HCT116 (cell line): ENCODE data around the gene CAMKMT. TPM values are rescaled to one million over a fixed set of nuclear protein-coding genes. Genes with fewer than 3 reads are reported as not detected.

Experiments
- ATAC-seq: fragments of 200-7000 bp; cut with Tn5 transposase; 2 replicates; pipeline ENCODE4 v1.9.1; 2020; ENCODE audit warnings: mild to moderate bottlenecking, moderate library complexity
- BruUV-seq: library from RNA; stranded (reverse); fragments of 400-500 nt; replicated peaks from 2 replicates; lab custom pipeline; 2021; lab: Mats Ljungman, UMichigan
- CTCF ChIA-PET: fragments of 300-600 bp; sonication (Branson Sonifier 250); formaldehyde crosslinking; loops from one replicate; lab custom pipeline; 2021; ENCODE audit warnings: antibody characterized with exemption; lab: Charles Lee
- POLR2A ChIA-PET: fragments of 300-600, 350-600 bp; sonication (Branson Sonifier 250); formaldehyde crosslinking; loops from one replicate; lab custom pipeline; 2021; ENCODE audit warnings: antibody characterized with exemption; lab: Charles Lee
- RAD21 ChIA-PET, 2 experiments: fragments of 300-600 bp; sonication (Branson Sonifier 250); formaldehyde crosslinking; loops; one replicate each; lab custom pipeline; 2023; ENCODE audit warnings: low total read pairs in 2 of 2; ENCODE audit not compliant: uncharacterized antibody in 2 of 2, unreplicated experiment in 2 of 2, low non-redundant PET in 1 of 2; lab: Charles Lee
- DNase-seq: peaks from one replicate; pipeline ENCODE4 v3.0.0-alpha.2; 2010; ENCODE audit warnings: low read depth, low spot score
- H2AFZ ChIP-seq: fragments of 200-600 bp; shearing (Covaris generic), sonication (generic); 2 replicates; pipeline ENCODE4 v1.6.1; 2017; ENCODE audit warnings: low read depth, mixed run types, mixed read lengths, antibody characterized with exemption, low read length; ENCODE audit not compliant: poor library complexity, severe bottlenecking
- H3K27ac ChIP-seq: 2 replicates; pipeline ENCODE4 v1.5.1; 2012; ENCODE audit warnings: low read depth, low read length
- H3K27me3 ChIP-seq: fragments of 200-600 bp; sonication (generic); 2 replicates; pipeline ENCODE4 v1.6.1; 2016; ENCODE audit warnings: mixed run types, low read length, mixed read lengths; ENCODE audit not compliant: insufficient read depth
- H3K36me3 ChIP-seq, 2 experiments: fragments of 200-500 bp in 1 of 2; fragments of 200-600 bp in 1 of 2; sonication (Bioruptor generic) in 1 of 2; sonication (generic) in 1 of 2; 2 replicates each; pipeline versions ENCODE4 v1.5.1 to v1.6.1; 2014 to 2016; ENCODE audit warnings: low read length in 2 of 2, inconsistent platforms in 1 of 2, mixed read lengths in 1 of 2, mixed run types in 1 of 2; ENCODE audit not compliant: insufficient read depth in 2 of 2, control insufficient read depth in 1 of 2
- H3K4me1 ChIP-seq, 2 experiments: fragments of 200-600 bp in 1 of 2; sonication (generic) in 1 of 2; 2 replicates each; pipeline versions ENCODE4 v1.5.1 to v1.6.1; 2012 to 2017; ENCODE audit warnings: low read length in 2 of 2, inconsistent platforms in 1 of 2, mild to moderate bottlenecking in 1 of 2, mixed read lengths in 1 of 2, mixed run types in 1 of 2, moderate library complexity in 1 of 2; ENCODE audit not compliant: insufficient read depth in 2 of 2, control insufficient read depth in 1 of 2
- H3K4me2 ChIP-seq: fragments of 200-600 bp; sonication (generic); 2 replicates; pipeline ENCODE4 v1.6.1; 2017; ENCODE audit warnings: mixed run types, low read length, mixed read lengths
- H3K4me3 ChIP-seq, 2 experiments: fragments of 200-600 bp in 1 of 2; sonication (generic) in 1 of 2; replicated peaks in 1 of 2; 2 replicates each; pipeline ENCODE4 v1.5.1; 2011 to 2016; ENCODE audit warnings: low read length in 2 of 2, control low read depth in 1 of 2, low read depth in 1 of 2, mild to moderate bottlenecking in 1 of 2, mixed read lengths in 1 of 2, mixed run types in 1 of 2
- H3K79me2 ChIP-seq: fragments of 200-600 bp; sonication (generic); 2 replicates; pipeline ENCODE4 v1.6.1; 2017; ENCODE audit warnings: mild to moderate bottlenecking, mixed run types, low read length, moderate library complexity, mixed read lengths; ENCODE audit not compliant: insufficient read depth
- H3K9ac ChIP-seq: fragments of 200-600 bp; sonication (generic); 2 replicates; pipeline ENCODE4 v1.6.1; 2016; ENCODE audit warnings: low read length, mixed read lengths
- H3K9me2 ChIP-seq: fragments of 200-600 bp; sonication (generic), shearing (Covaris generic); 2 replicates; pipeline ENCODE4 v1.6.1; 2017; ENCODE audit warnings: mixed run types, mild to moderate bottlenecking, moderate library complexity; ENCODE audit not compliant: insufficient read depth
- H3K9me3 ChIP-seq, 2 experiments: fragments of 200-500 bp in 1 of 2; fragments of 200-600 bp in 1 of 2; sonication (Bioruptor generic) in 1 of 2; sonication (generic) in 1 of 2; 2 replicates each; pipeline ENCODE4 v1.6.1; 2014 to 2017; ENCODE audit warnings: low read length in 2 of 2, mixed read lengths in 2 of 2, inconsistent platforms in 1 of 2, low read depth in 1 of 2, mild to moderate bottlenecking in 1 of 2, mixed run types in 1 of 2, moderate library complexity in 1 of 2; ENCODE audit not compliant: control insufficient read depth in 1 of 2, insufficient read depth in 1 of 2
- H4K20me1 ChIP-seq: fragments of 200-600 bp; sonication (generic), shearing (Covaris generic); 2 replicates; pipeline ENCODE4 v1.6.1; 2017; ENCODE audit warnings: mixed run types, mild to moderate bottlenecking, moderate library complexity; ENCODE audit not compliant: insufficient read depth
- CBX3 ChIP-seq: IDR thresholded peaks from 2 replicates; pipeline ENCODE4 v1.6.1; 2012; ENCODE audit warnings: low read depth
- CEBPB ChIP-seq: IDR thresholded peaks from 2 replicates; pipeline ENCODE4 v1.6.1; 2012; ENCODE audit warnings: low read depth
- EGR1 ChIP-seq: IDR thresholded peaks from 2 replicates; pipeline ENCODE4 v1.6.1; 2012; ENCODE audit warnings: low read depth
- ELF1 ChIP-seq: IDR thresholded peaks from 2 replicates; pipeline ENCODE4 v1.6.1; 2012; ENCODE audit warnings: low read depth, borderline replicate concordance
- EZH2 ChIP-seq: fragments of 200-600 bp; sonication (generic); IDR thresholded peaks from 2 replicates; pipeline ENCODE4 v1.6.1; 2017; ENCODE audit warnings: antibody characterized with exemption, mixed run types
- EZH2phosphoT487 ChIP-seq: fragments of 200-600 bp; IDR thresholded peaks from 2 replicates; pipeline ENCODE4 v1.6.1; 2018; ENCODE audit warnings: antibody characterized with exemption, borderline replicate concordance
- FOSL1 ChIP-seq: IDR thresholded peaks from 2 replicates; pipeline ENCODE4 v1.6.1; 2012; ENCODE audit warnings: low read depth
- JUND ChIP-seq: IDR thresholded peaks from 2 replicates; pipeline ENCODE4 v1.6.1; 2012
- POLR2A ChIP-seq: IDR thresholded peaks from 2 replicates; pipeline ENCODE4 v1.7.0; 2011; ENCODE audit warnings: borderline replicate concordance; ENCODE audit not compliant: insufficient read depth, insufficient read length; ENCODE audit errors: extremely low read depth
- POLR2AphosphoS5 ChIP-seq: IDR thresholded peaks from 2 replicates; pipeline ENCODE4 v1.6.1; 2011; ENCODE audit warnings: mild to moderate bottlenecking, low read depth, low read length, moderate library complexity
- RAD21 ChIP-seq: IDR thresholded peaks from 2 replicates; pipeline ENCODE4 v1.6.1; 2012; ENCODE audit warnings: low read depth, mild to moderate bottlenecking
- SIN3A ChIP-seq: IDR thresholded peaks from 2 replicates; pipeline ENCODE4 v1.6.1; 2012; ENCODE audit warnings: low read depth
- SP1 ChIP-seq: IDR thresholded peaks from 2 replicates; pipeline ENCODE4 v1.6.1; 2012; ENCODE audit warnings: low read depth
- TCF7L2 ChIP-seq: IDR thresholded peaks from 2 replicates; pipeline ENCODE4 v1.7.0; 2011; ENCODE audit warnings: borderline replicate concordance, inconsistent platforms; ENCODE audit not compliant: insufficient read depth, insufficient read length; ENCODE audit errors: extremely low read depth
- YY1 ChIP-seq: IDR thresholded peaks from 2 replicates; pipeline ENCODE4 v1.6.1; 2011; ENCODE audit warnings: low read length, low read depth, moderate library complexity, mild to moderate bottlenecking; ENCODE audit not compliant: insufficient replicate concordance; ENCODE audit errors: extremely low read depth
- ZFX ChIP-seq: fragments of 450-650 bp; IDR thresholded peaks from 2 replicates; pipeline ENCODE4 v1.6.1; 2017
- ZNF274 ChIP-seq: fragments of 200-500 bp; sonication (Bioruptor generic); IDR thresholded peaks from 2 replicates; pipeline ENCODE4 v1.6.1; 2014; ENCODE audit warnings: mild to moderate bottlenecking, low read depth, low read length, inconsistent platforms
- intact Hi-C: fragments of 100-400 bp; cut with micrococcal nuclease; formaldehyde crosslinking; loops from 2 replicates; pipeline ENCODE4 v1.10.0; 2022
- total RNA-seq: library from RNA; stranded (reverse); gene quantifications from one replicate; pipeline ENCODE4 v1.2.1, GENCODE V29; 2021; ENCODE audit not compliant: unreplicated experiment
- TF ChIP-seq, protein P1 (sequence below): IDR thresholded peaks from 2 replicates; pipeline ENCODE4 v1.6.1; 2012
- TF ChIP-seq, protein P2 (sequence below): IDR thresholded peaks from 2 replicates; pipeline ENCODE4 v1.6.1; 2011; ENCODE audit warnings: mild to moderate bottlenecking, low read length, moderate library complexity; ENCODE audit not compliant: insufficient replicate concordance; ENCODE audit errors: extremely low read depth
- TF ChIP-seq, protein P3 (sequence below): IDR thresholded peaks from 2 replicates; pipeline ENCODE4 v1.6.1; 2012

Gene CAMKMT
- total RNA-seq, 1 experiment from 2014 or later = 10.6 TPM

DNA sequence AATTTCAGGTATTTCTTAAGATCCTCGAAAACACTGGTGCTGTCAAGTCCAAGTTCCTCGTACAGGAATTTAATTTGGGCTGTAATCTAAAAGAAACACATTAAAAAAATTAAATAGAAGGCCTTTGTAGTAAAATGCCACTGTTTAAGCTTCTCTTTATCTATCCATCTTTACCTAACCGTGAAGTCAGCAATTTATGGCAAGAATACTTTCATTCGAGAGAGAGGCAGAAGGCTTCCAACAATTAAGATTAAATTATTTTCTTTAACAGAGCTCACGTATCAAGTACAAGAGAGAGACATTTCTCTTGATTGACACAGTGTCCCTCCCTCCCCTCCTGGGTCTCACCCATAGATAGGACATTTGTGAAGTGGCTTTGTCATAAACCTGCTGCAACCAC is 40.4 kb upstream of the CAMKMT start:
- ChIA-PET CTCF (interaction anchor here (1.0 kb wide), 1 partner anchor 71 kb away, joined by 3 read pairs; no protein-coding TSS in a partner anchor), RAD21 (no interaction called here), POLR2A (no interaction called here)
- Histone ChIP-seq H3K4me1 (no peaks in the 10 kb centered on the region), H3K79me2 (no peaks in the 10 kb centered on the region), H3K27me3 (no peaks in the 10 kb centered on the region), H3K9ac (no peak overlapping the region), H3K4me2 (no peak overlapping the region), H3K4me3 (no peak overlapping the region), H4K20me1 (no peaks in the 10 kb centered on the region), H3K9me3 (no peaks in the 10 kb centered on the region), H3K9me2 (no peaks in the 10 kb centered on the region), H3K36me3 (peaks cover 14 to 20% of the 10 kb centered on the region in 2 experiments; a peak in 3 of 4 replicates), H3K27ac (no peak overlapping the region), H2AFZ (no peak overlapping the region)
- TF ChIP-seq, protein P1, sequence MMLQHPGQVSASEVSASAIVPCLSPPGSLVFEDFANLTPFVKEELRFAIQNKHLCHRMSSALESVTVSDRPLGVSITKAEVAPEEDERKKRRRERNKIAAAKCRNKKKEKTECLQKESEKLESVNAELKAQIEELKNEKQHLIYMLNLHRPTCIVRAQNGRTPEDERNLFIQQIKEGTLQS = no peak
- TF ChIP-seq EZH2 (no peak), POLR2AphosphoS5 (no peak), RAD21 (no peak), ELF1 (no peak), POLR2A (no peak), EZH2phosphoT487 (no peak), ZFX (no peak), SIN3A (no peak), CBX3 (no peak), JUND (no peak), EGR1 (no peak), ZNF274 (no peak)
- ATAC-seq (no peak), DNase-seq (no peak)
- intact Hi-C loops = no loop called here
- no TSS peak for BruUV-seq

DNA sequence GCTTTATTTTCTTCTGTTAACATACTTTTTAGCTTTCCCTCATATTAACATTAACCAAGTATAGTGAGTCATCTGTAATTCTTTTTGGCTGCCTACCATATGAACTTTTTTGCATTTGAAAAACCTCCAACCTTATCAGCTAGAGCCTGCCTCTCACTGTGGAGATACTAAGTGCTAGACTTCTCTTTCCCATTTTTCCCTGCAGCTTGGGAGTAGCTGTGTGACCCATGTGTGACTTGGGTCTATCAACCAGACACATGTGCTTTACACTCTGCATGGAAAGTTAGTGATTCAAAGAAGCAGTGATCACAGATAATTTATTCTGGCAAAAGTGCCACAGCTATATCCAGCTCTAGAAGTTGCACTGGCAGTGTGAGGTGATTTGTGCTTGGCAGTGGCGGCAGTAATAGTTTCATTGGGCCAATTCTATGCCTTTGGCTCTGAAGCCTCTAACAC is 36.7 kb upstream of the CAMKMT start:
- H3K9me2 ChIP-seq = no peaks in the 10 kb centered on the region
- no peaks in the 10 kb centered on the region for H3K27me3 ChIP-seq
- no peaks in the 10 kb centered on the region for H3K79me2 ChIP-seq
- ATAC-seq (no peak), DNase-seq (no peak)
- H3K9ac ChIP-seq = no peak overlapping the region
- RAD21 ChIA-PET = no interaction called here
- CTCF ChIA-PET = no interaction called here
- POLR2A ChIA-PET = no interaction called here
- H3K4me2 ChIP-seq = no peak overlapping the region
- no peaks in the 10 kb centered on the region for H3K4me1 ChIP-seq
- H3K9me3 ChIP-seq = no peaks in the 10 kb centered on the region
- peaks cover 20 to 21% of the 10 kb centered on the region in 2 experiments; a peak in 3 of 4 replicates for H3K36me3 ChIP-seq
- no TSS peak for BruUV-seq
- no peak overlapping the region for H3K4me3 ChIP-seq
- intact Hi-C loops = no loop called here
- H3K27ac ChIP-seq = no peak overlapping the region
- no peak overlapping the region for H2AFZ ChIP-seq
- H4K20me1 ChIP-seq = no peaks in the 10 kb centered on the region
- TF ChIP-seq FOSL1 = no peak
- TF ChIP-seq, protein P2, sequence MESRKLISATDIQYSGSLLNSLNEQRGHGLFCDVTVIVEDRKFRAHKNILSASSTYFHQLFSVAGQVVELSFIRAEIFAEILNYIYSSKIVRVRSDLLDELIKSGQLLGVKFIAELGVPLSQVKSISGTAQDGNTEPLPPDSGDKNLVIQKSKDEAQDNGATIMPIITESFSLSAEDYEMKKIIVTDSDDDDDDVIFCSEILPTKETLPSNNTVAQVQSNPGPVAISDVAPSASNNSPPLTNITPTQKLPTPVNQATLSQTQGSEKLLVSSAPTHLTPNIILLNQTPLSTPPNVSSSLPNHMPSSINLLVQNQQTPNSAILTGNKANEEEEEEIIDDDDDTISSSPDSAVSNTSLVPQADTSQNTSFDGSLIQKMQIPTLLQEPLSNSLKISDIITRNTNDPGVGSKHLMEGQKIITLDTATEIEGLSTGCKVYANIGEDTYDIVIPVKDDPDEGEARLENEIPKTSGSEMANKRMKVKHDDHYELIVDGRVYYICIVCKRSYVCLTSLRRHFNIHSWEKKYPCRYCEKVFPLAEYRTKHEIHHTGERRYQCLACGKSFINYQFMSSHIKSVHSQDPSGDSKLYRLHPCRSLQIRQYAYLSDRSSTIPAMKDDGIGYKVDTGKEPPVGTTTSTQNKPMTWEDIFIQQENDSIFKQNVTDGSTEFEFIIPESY = no peak
- no peak for TF ChIP-seq CBX3
- no peak for TF ChIP-seq TCF7L2
- TF ChIP-seq CEBPB = no peak
- TF ChIP-seq ZNF274 = no peak
- TF ChIP-seq, protein P1 = no peak
- TF ChIP-seq EZH2phosphoT487 = no peak
- no peak for TF ChIP-seq SP1
- TF ChIP-seq, protein P3, sequence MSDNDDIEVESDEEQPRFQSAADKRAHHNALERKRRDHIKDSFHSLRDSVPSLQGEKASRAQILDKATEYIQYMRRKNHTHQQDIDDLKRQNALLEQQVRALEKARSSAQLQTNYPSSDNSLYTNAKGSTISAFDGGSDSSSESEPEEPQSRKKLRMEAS = no peak
- no peak for TF ChIP-seq EZH2
- TF ChIP-seq ELF1 = no peak
- no peak for TF ChIP-seq SIN3A
- TF ChIP-seq POLR2A = no peak
- TF ChIP-seq POLR2AphosphoS5 = no peak
- no peak for TF ChIP-seq JUND
- TF ChIP-seq YY1 = no peak
